HG03558 (cell line): ENCODE results near the gene TBXT.
"Not testable (repeated sequence)": the region's sequence is repeated elsewhere in the genome, so short reads cannot be mapped to it uniquely, and the experiment has no call there.

Experiments
- ATAC-seq: cut with Tn5 transposase; IDR thresholded peaks from one replicate; pipeline ENCODE4 v1.9.1; 2021; ENCODE audit warnings: moderate number of reproducible peaks; ENCODE audit not compliant: unreplicated experiment; ENCODE audit errors: extremely low read depth

Gene TBXT, protein sequence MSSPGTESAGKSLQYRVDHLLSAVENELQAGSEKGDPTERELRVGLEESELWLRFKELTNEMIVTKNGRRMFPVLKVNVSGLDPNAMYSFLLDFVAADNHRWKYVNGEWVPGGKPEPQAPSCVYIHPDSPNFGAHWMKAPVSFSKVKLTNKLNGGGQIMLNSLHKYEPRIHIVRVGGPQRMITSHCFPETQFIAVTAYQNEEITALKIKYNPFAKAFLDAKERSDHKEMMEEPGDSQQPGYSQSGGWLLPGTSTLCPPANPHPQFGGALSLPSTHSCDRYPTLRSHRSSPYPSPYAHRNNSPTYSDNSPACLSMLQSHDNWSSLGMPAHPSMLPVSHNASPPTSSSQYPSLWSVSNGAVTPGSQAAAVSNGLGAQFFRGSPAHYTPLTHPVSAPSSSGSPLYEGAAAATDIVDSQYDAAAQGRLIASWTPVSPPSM

DNA sequence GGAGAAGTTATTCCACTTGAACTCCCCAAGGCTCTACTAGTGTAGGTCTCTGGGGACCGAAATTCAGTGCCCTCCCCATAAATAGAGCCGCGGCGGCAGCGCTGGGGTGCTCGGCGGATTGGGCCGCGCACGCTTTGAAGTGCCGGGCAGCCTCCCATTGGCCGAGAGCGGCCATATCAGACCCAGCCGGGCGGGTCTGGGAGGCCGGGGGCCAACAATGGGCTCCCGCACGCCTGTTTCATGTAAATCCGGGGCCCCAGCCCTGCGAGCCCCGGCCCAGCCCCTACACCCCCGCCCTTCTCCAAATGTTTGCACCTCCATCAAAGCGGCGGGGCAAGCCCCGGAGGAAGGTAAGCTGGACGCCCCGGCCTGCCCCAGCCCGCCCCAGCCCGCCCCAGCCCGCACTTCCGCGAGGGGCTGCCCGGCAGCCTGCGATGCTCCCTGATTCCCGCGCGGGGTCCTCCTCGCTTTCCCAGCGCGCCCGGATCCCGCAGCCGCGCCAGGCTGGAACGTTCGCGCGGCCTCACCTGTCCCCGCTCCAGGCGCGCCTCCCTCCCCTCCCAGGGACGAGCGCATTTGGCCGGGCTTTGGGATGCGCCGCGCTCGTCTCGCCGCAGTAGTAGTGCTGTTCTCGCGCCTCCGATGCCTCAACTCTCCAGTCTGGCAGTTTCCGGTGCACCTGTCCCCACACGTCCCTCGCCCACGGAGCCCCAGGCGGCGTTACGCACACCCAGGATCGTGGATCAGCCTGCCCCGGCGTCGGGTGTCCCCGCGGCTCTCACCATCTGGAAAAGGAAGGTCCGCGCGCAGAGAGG lies at the start of gene TBXT:
Gene TBXT, minus strand, starts transcription at position 51 of the 815 bp plus-strand sequence. CDS start 260 bp downstream, outside the sequence.
- ATAC-seq: no peak

- no peak for ATAC-seq
These were observed 39.6 kb upstream of the TBXT start for GRCh38 chr6:166207284-166207561.

DNA sequence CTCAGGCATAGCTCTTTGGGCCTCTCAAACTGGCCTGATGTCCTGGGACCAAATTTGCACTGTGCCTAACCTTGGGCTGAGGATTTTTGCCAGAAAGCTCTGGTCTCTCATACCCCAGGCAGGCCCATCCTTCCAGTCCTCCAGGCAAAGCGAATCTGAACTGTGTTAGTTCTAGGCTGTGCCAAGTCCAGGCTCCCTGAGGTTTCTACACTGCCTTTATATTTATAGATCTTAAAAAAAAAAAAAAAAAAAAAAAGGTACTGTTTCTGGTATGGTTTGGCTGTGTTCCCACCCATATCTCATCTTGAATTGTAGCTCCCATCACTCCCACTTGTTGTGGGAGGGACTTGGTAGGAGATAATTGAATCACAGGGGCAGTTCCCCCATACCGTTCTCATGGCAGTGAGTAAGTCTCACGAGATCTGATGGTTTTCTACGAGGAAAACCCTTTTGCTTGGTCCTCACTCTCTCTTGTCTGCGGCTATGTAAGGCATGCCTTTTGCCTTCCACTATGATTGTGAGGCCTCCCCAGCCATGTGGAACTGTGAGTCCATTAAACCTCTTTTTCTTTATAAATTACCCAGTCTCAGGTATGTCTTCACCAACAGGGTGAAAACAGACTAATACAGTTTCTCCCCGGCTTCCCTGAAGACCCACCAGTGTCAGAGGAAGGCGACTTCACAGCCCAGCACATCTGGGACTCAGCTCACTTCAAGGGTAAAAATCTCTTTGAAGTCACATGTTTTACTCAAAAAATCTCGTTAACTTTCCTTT lies 39.0 kb upstream of the TBXT start:
- ATAC-seq: no peak

DNA sequence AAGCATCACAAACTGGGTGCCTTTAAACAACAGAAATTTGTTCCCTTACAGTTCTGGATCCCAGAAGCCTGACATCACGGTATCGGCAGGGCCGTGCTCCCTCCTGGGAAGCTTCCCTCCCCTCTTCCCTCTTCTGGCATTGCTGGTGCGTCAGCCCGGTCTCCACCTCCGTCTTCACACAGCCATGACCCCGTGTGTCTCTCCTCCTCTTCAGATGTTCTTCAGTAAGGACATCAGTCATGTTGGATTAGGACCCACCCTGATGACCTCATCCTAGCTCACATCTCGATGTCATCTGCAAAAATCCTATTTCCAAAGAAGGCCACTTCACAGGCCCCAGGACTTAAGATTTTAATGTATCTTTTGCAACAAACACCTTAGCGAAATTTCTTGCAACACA lies 38.4 kb upstream of the TBXT start:
- no peak for ATAC-seq

GRCh38 chr6:166204852-166205650 lies 37.4 kb upstream of the TBXT start:
- no peak for ATAC-seq

DNA sequence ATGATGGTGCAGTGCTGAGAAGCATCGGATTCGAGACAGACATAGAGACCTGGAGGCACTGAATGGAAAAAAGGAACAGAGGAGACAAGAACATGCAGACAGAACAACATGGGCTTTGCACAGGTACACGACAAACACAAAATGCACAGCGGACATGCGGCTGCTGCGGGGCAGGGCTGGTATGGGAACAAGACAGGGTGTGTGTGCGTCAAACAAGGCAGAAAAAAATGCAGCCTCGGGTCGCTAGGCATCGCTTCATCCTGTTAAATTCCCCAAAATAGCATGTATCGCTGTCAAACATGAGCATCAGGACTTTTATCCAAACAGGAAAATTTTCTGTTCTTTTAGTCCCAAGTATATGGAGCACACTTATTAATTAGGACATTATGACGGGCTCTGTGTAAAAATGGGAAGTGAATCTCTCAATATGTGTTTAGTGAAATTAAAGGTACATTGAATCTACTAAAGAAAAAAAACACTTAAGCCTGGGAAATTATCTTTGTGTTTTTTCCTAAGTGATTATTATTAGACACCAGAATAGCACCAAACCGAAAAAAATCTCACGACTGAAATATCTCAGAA lies 36.1 kb upstream of the TBXT start:
- ATAC-seq: no peak

GRCh38 chr6:166203003-166203640 lies 35.5 kb upstream of the TBXT start:
- no peak for ATAC-seq

DNA sequence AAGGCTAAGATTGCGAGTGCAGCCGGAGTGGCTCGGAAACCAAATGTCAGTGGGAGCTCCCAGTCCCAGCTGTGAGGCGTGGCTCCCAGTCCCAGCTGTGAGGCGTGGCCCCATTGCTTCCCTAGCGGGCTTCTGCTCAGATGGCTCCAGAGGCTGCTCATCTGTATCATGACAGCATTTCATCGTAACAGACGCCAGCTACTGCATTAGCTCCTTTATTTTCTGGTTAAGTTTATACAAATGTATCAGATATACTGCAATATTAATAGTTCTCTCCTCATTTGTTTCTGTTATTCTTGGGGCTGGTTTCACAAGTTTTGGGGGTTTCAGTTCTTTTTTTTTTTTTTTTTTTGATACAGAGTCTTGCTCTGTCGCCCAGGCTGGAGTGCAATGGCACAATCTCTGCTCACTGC lies 34.7 kb upstream of the TBXT start:
- peak; percentile 46 for ATAC-seq

DNA sequence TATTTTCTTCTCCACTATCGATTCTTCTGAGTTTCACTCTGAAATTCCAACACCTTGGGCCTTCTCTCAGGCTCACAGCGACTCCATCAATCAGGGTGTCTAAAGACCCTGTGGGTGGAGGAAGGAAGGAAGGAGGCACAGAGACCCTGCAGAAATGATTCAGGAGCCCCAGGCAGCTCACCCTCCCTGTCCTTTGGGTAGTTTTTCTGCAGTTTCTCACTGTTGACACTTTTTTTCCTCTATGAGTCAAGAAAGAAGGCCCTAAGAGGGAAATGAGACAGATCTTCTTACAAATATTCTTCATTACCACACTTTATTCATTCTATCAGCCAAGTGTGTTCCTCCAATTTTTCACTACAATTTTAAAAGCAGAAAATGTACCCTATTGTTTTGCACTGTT lies 34.2 kb upstream of the TBXT start:
- peak; percentile 18 for ATAC-seq

GRCh38 chr6:166197361-166197760 lies 29.7 kb upstream of the TBXT start:
- no peak for ATAC-seq

GRCh38 chr6:166195860-166196238 lies 28.2 kb upstream of the TBXT start:
- ATAC-seq: no peak

DNA sequence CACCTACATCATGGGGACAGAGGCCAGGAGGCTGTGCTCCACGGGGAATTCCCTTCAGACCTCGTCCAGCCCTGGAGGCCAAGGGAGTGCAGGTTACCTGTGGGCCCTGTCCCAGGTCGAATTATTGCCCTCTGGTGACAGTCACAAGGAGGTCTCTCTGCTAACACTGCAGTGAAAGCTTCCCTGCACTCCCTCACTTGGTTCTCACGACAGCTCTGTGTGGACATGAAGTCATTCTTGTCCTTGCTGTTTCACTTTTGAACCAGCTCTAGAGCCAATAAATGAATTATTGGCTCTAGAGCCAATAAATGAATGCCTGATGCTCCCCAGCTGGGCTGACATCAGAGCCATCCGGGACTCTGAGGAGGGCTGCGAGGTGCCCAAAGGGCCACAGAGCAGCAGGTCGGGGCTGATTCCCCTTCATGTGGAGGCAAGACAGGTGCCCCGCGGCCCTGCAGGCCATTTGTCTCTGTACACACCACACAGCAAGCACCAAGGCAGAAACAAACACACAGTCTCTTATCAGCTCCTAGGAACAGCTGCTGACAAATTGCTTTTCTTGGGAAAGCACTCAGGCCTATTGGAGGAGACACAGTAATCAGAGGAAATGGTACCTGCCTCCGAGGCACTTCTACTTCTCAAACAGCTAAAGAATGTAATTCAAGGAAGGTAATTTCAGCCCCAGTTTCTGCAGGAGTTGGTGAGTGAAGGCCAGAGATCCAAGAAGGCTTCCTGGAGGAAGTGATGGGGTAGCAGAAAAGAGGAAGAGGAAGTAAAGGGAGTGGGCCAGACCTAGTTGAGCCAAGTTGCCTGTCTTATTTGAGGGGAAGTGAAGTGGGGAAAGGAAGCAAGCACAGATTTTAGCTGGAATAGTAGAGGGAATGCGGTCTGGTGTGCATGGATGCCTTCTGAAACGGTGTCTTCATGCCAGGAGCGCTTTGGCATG lies 27.5 kb upstream of the TBXT start:
- ATAC-seq: no peak

DNA sequence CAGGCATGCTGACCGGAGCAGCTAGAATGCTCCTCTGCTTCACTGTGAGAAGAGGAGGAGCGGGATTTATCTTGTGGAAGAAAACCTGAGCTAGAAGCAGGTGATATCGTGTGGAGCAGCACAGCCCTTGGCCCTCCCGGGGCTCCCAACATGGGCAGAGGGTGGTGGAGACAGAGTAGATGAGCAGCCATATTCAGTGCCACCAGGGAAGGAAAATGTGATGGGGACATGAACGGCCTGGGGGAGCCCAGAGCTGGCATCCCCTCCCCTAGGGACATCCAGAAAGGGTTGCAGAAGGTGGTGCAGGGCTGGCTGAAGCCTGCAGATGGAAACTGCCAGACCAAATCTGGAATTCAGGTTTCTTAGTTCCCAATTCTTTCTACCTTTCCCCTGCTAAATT lies 24.9 kb upstream of the TBXT start:
- ATAC-seq: no peak

- no peak for ATAC-seq
These were observed 24.5 kb upstream of the TBXT start for GRCh38 chr6:166192136-166192535.

- ATAC-seq: no peak
These were observed 12.1 kb upstream of the TBXT start for GRCh38 chr6:166179704-166180103.

GRCh38 chr6:166176106-166176505 lies 8.5 kb upstream of the TBXT start:
- ATAC-seq: no peak

DNA sequence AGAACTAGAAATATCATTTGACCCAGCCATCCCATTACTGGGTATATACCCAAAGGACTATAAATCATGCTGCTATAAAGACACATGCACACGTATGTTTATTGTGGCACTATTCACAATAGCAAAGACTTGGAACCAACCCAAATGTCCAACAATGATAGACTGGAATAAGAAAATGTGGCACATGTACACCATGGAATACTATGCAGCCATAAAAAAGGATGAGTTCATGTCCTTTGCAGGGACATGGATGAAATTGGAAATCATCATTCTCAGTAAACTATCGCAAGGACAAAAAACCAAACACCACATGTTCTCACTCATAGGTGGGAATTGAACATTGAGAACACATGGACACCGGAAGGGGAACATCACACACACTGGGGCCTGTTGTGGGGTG lies 7.4 kb upstream of the TBXT start:
- not testable (repeated sequence) for ATAC-seq

DNA sequence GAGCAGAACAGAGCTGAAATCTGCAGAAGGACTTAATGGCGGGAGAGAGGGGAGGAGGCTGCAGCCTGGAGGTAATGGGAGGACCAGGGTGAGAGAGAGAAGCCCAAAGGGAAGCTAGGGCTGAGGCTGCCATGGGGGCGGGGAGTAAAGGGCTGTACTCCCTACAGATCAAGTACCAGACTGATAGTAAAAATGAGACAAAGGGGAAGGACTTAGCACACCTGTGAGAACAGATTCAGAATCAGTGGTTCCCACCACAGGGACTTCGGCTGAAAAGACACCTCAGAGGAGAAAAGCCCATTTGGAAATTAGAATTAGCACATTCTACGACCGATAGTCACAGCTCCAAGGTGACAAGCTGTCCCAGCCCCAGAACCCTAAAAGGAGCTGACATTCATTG lies 6.4 kb upstream of the TBXT start:
- ATAC-seq: no peak
